Measurements from ENCODE around the gene SLC39A5. TPM values are rescaled to one million over a fixed set of nuclear protein-coding genes. Genes with fewer than 3 reads are reported as not detected.

Gene SLC39A5
- total and polyA plus RNA-seq, 7 donors: 30.0 to 74.0 (median 31.2) TPM; not detected in 4

DNA sequence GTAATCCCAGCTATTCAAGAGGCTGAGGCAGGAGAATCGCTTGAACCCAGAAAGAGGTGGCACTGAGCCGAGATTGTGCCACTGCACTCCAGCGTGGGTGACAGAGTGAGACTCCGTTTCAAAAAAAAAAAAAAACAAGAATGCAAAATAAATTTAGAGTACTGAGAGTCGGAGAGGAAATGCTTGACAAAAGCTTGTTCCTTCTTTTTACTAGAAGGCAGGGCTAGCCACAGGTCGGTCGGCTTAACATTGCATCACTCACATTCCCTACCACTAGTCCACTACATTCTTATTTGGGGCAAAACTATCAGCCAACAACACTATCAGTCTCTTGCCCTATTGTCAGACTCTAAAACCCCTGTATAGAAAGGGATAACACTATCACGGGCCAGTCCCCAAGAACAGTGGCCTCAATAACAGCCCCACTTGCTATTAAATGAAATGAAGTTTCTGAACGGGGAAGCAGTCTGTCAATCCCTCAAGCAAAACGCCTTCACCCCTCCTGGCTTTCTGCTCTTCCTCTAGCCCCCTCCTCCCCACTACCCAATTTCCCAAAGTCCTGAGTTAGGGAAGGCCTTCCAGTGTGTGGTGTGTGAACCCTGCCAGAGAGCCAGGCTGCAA lies 9.1 kb upstream of the SLC39A5 start:
- no peaks in the 10 kb centered on the region for H3K9me3 ChIP-seq
- H3K27ac ChIP-seq: peak overlapping the region; percentile 98 to 99 (median 98)
- 6 to 15% methylated on average over 10 of the region's 10 CpGs for WGBS, 2 donors
- DNase-seq: no peak
- H3K4me3 ChIP-seq: peak overlapping the region; percentile 71 to 83 (median 81)
- peaks cover 0 to 11% (median under 1%) of the 10 kb centered on the region in 4 donors for H3K36me3 ChIP-seq
- intact Hi-C loops (cut with DNase I): loop anchor here (2.0 kb wide), 1 partner anchor 14 kb away; no protein-coding TSS in a partner anchor
- peaks cover 0 to 66% (median 52%) of the 10 kb centered on the region in 4 donors for H3K4me1 ChIP-seq
- H3K27me3 ChIP-seq: no peaks in the 10 kb centered on the region
- TF ChIP-seq POLR2AphosphoS5 (IDR thresholded peaks at IDR 0.05) (no peak), EP300 (IDR thresholded peaks at IDR 0.05) (no peak), POLR2A (IDR thresholded peaks at IDR 0.05) (no peak)
- TF ChIP-seq, protein P1, sequence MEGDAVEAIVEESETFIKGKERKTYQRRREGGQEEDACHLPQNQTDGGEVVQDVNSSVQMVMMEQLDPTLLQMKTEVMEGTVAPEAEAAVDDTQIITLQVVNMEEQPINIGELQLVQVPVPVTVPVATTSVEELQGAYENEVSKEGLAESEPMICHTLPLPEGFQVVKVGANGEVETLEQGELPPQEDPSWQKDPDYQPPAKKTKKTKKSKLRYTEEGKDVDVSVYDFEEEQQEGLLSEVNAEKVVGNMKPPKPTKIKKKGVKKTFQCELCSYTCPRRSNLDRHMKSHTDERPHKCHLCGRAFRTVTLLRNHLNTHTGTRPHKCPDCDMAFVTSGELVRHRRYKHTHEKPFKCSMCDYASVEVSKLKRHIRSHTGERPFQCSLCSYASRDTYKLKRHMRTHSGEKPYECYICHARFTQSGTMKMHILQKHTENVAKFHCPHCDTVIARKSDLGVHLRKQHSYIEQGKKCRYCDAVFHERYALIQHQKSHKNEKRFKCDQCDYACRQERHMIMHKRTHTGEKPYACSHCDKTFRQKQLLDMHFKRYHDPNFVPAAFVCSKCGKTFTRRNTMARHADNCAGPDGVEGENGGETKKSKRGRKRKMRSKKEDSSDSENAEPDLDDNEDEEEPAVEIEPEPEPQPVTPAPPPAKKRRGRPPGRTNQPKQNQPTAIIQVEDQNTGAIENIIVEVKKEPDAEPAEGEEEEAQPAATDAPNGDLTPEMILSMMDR (IDR thresholded peaks at IDR 0.05): no peak

DNA sequence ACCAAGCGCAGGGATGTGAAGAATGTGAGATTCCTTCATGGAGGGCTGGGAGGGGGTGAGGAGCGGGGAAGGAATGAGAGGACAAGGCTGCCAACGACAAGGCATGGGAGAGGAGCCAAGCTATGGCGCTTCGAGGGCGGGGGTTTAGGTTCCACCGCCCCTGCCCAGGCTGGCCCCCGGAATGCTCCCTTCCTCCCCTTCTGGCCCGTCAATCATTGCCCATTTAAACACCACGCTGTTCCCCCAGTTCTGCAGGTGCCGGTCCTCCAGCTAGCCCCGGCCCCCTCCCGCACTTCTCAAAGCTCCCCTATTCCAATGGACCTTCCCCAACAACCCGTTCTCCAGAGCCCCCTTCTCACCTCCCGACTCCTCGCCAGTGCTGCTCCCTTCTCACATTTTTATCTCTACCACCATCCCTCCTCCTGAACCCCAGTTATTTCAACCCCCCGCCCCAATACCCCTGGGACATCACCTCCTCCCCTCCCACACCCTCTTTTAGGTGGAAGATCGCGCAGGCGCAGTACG lies 8.6 kb upstream of the SLC39A5 start:
- Histone ChIP-seq H3K36me3 (peaks cover 0 to 10% (median 0%) of the 10 kb centered on the region in 4 donors), H3K9me3 (no peaks in the 10 kb centered on the region), H3K4me1 (peaks cover 0 to 66% (median 52%) of the 10 kb centered on the region in 4 donors), H3K4me3 (peak overlapping the region; percentile 71 to 83 (median 81)), H3K27me3 (no peaks in the 10 kb centered on the region), H3K27ac (peak overlapping the region; percentile 98 to 99 (median 98))
- peak in 1 of 4 donors; percentile 3 for TF ChIP-seq POLR2AphosphoS5 (IDR thresholded peaks at IDR 0.05)
- no peak for TF ChIP-seq POLR2A (IDR thresholded peaks at IDR 0.05)
- peak; percentile 88 for DNase-seq
- WGBS, 2 donors: 0 to 1% methylated on average over 21 of the region's 21 CpGs
- intact Hi-C loops (cut with DNase I): loop anchor here (2.0 kb wide), 1 partner anchor 14 kb away; no protein-coding TSS in a partner anchor

- Histone ChIP-seq H3K4me3 (peak within 1 kb of the TSS; percentile 71 to 83 (median 81)), H3K4me1 (peaks cover 0 to 66% (median 52%) of the 10 kb centered on the region in 4 donors), H3K27ac (peak within 1 kb of the TSS; percentile 98 to 99 (median 98)), H3K27me3 (no peaks in the 10 kb centered on the region), H3K36me3 (peaks cover 0 to 5% (median 0%) of the 10 kb centered on the region in 4 donors), H3K9me3 (no peaks in the 10 kb centered on the region)
- intact Hi-C loops (cut with DNase I): loop anchor here (2.0 kb wide), 2 partner anchors 15 to 63 kb away; partner anchors contain the start of gene MYL6
- peak; percentile 99 for DNase-seq
- TF ChIP-seq POLR2AphosphoS5 (IDR thresholded peaks at IDR 0.05): peak; percentile 99 to 100 (median 99)
- peak in 2 of 4 donors; percentile 5 to 69 for TF ChIP-seq EP300 (IDR thresholded peaks at IDR 0.05)
- TF ChIP-seq POLR2A (IDR thresholded peaks at IDR 0.05): peak; percentile 96 to 98
- TF ChIP-seq, protein P1 (IDR thresholded peaks at IDR 0.05): no peak
- WGBS, 2 donors: 1 to 2% methylated on average over 42 of the region's 42 CpGs
Measured at GRCh38 chr12:56221757-56222530, 7.9 kb upstream of the SLC39A5 start, which contains the start of gene RNF41. Gene RNF41 (minus strand): TSS chr12:56221922. CDS start chr12:56214047, 7,875 bp downstream.

GRCh38 chr12:56222531-56222895 lies 7.3 kb upstream of the SLC39A5 start:
- 14 to 16% methylated on average over 4 of the region's 4 CpGs for WGBS, 2 donors
- TF ChIP-seq, protein P1 (IDR thresholded peaks at IDR 0.05): no peak
- no peak for TF ChIP-seq EP300 (IDR thresholded peaks at IDR 0.05)
- TF ChIP-seq POLR2A (IDR thresholded peaks at IDR 0.05): no peak
- no peak for TF ChIP-seq POLR2AphosphoS5 (IDR thresholded peaks at IDR 0.05)
- peak overlapping the region; percentile 71 to 83 (median 81) for H3K4me3 ChIP-seq
- no peaks in the 10 kb centered on the region for H3K9me3 ChIP-seq
- H3K4me1 ChIP-seq: peaks cover 0 to 62% (median 52%) of the 10 kb centered on the region in 4 donors
- no peak for DNase-seq
- no peaks in the 10 kb centered on the region for H3K27me3 ChIP-seq
- peak overlapping the region; percentile 98 to 99 (median 98) for H3K27ac ChIP-seq
- intact Hi-C loops (cut with DNase I): loop anchor here (2.0 kb wide), 1 partner anchor 64 kb away; the partner anchor contains the start of gene MYL6
- H3K36me3 ChIP-seq: peaks cover 0 to 7% (median 0%) of the 10 kb centered on the region in 4 donors
